Left ventricle myocardium inferior (tissue), 1 donor: Measurements from ENCODE around the gene PGS1. TPM values are rescaled to one million over a fixed set of nuclear protein-coding genes. Genes with fewer than 3 reads are reported as not detected.
A peak's percentile ranks its signal among the peaks of the same experiment; 100 is the strongest.

ENCODE experiments used
- DNase-seq: peaks from one replicate; pipeline ENCODE4 v3.0.0-alpha.2; 2020
- H3K27ac ChIP-seq: fragments of 200-600 bp; replicated peaks from 2 replicates; pipeline ENCODE4 v1.8.0; 2021
- H3K27me3 ChIP-seq: fragments of 200-600 bp; 2 replicates; pipeline ENCODE4 v1.8.0; 2021; ENCODE audit warnings: low read depth
- H3K36me3 ChIP-seq: fragments of 200-600 bp; 2 replicates; pipeline ENCODE4 v1.8.0; 2021
- H3K4me1 ChIP-seq: fragments of 200-600 bp; 2 replicates; pipeline ENCODE4 v1.8.0; 2021
- H3K4me3 ChIP-seq: fragments of 200-600 bp; 2 replicates; pipeline ENCODE4 v1.8.0; 2021; ENCODE audit warnings: mild to moderate bottlenecking, moderate library complexity
- H3K9me3 ChIP-seq: fragments of 200-600 bp; replicated peaks from 2 replicates; pipeline ENCODE4 v1.8.0; 2021
- intact Hi-C: fragments of 100-400 bp; cut with micrococcal nuclease; formaldehyde crosslinking; loops from one replicate; pipeline ENCODE4 v1.11.0; 2022
- total RNA-seq: library from RNA; stranded (reverse); fragmentation: NEBNext Ultra II Directional; extraction: Animal tissue kit (Norgen Biotek cat#: 25700); gene quantifications from one replicate; pipeline ENCODE4 v1.2.1, GENCODE V29; 2021
- TF ChIP-seq, protein P1 (sequence below): fragments of 200-600 bp; IDR thresholded peaks from 2 replicates; pipeline ENCODE4 v1.8.0; 2021; ENCODE audit warnings: antibody characterized with exemption, mild to moderate bottlenecking, borderline replicate concordance
- donor health status: DM: no; HTN: yes; CAD: no; lungs with severe emphysema.

PGS1 gene
- total RNA-seq, 1 donor from 2014 or later, result 17.1 TPM

DNA sequence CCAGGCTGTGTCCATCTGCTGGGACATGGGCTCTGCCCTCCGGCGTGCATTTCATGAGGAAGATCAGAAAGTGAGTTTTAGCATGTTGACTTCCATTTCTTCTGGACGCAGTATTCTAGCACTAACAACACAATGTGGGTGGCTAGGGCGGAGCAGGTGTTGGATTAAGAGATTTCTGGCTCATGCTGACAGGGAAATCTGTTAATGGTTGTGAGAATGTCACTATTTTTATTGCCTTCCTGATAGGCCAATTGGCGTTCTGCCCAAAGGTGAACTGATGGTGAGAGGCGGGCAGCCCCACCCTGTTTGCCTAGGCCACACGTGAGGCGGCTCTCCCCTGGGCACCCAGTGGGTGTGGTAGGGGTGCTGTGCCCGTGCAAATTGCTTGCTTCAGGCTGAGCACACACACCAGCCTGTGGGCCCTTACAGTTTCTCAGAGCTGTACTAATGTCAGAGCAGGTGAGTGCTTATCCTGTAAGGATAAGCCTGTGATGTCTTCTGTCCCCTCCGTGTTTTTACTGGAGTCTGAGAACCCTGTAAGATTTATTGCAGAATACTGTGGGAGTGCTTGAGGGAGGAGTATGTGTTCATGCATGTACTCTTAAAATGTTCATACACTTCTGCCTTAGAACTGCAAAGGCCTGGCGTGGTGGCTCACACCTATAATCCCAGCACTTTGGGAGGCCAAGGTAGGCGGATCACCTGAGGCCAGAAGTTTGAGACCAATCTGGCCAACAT is 30.9 kb downstream of the PGS1 start:
- Histone ChIP-seq H3K9me3 (no peaks in the 10 kb centered on the region), H3K27ac (peak overlapping the region; percentile 13), H3K27me3 (no peaks in the 10 kb centered on the region), H3K36me3 (peaks cover 22% of the 10 kb centered on the region), H3K4me1 (peaks cover 68% of the 10 kb centered on the region), H3K4me3 (no peak overlapping the region)
- DNase-seq, result no peak
- intact Hi-C loops, result no loop called here
- TF ChIP-seq, protein P1, sequence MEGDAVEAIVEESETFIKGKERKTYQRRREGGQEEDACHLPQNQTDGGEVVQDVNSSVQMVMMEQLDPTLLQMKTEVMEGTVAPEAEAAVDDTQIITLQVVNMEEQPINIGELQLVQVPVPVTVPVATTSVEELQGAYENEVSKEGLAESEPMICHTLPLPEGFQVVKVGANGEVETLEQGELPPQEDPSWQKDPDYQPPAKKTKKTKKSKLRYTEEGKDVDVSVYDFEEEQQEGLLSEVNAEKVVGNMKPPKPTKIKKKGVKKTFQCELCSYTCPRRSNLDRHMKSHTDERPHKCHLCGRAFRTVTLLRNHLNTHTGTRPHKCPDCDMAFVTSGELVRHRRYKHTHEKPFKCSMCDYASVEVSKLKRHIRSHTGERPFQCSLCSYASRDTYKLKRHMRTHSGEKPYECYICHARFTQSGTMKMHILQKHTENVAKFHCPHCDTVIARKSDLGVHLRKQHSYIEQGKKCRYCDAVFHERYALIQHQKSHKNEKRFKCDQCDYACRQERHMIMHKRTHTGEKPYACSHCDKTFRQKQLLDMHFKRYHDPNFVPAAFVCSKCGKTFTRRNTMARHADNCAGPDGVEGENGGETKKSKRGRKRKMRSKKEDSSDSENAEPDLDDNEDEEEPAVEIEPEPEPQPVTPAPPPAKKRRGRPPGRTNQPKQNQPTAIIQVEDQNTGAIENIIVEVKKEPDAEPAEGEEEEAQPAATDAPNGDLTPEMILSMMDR, result no peak

DNA sequence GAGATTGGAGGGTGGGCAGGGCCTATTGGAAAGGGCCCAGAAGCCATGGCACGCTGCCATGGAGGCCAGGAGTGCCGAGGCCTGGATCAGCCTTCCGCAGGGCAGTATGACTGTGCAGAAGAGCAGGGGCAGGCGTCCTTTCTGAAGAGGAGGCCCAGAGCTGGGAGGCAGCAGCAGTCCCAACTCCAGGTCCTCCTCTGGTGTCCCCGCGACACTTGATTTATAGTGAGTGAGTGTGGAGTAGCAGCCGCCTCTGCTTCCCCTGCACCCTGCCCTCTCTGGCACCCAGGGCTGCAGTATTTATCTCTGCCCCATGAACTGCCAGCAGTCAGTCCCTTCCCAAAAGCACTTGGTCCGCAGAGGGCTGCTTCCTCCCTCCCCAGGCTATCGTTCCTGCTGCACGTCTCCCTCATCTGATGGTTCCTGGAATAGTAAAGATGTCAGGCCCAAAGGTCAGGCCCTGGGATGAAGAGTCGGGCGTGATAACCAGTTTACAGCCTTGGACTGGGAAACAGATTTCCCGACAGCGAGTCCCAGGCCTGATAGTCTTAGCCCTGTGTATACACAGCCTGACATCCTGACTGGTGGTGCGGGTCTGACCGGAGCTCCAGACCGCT is 32.9 kb downstream of the PGS1 start:
- intact Hi-C loops, result no loop called here
- no peak for DNase-seq
- Histone ChIP-seq H3K27ac (peak overlapping the region; percentile 88), H3K27me3 (no peaks in the 10 kb centered on the region), H3K4me3 (no peak overlapping the region), H3K9me3 (no peaks in the 10 kb centered on the region), H3K4me1 (peaks cover 88% of the 10 kb centered on the region), H3K36me3 (peaks cover 7% of the 10 kb centered on the region)
- TF ChIP-seq, protein P1, result no peak

DNA sequence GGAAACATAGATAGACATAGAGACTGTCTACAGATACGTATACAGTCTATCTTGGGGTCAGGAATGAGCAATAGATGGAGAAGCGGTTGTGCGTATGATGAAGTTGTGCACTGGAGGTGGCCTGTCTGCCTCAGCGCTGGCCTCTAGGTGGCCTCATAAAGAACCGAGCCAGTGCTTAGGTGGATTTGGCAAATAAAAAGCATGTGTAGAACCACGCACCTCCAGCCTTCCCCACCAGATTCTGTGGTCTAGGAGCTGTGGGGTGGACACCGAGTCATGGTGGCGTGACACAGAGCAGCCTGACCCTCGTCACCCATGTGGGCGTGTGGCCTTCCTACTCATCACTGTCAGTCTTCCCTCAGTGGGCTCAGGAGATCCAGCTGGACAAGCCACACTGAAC is 34.0 kb downstream of the PGS1 start:
- H3K27me3 ChIP-seq, result no peaks in the 10 kb centered on the region
- peaks cover 5% of the 10 kb centered on the region for H3K36me3 ChIP-seq
- intact Hi-C loops, result no loop called here
- no peaks in the 10 kb centered on the region for H3K9me3 ChIP-seq
- TF ChIP-seq, protein P1, result peak; percentile 45
- H3K27ac ChIP-seq, result peak overlapping the region; percentile 88
- H3K4me3 ChIP-seq, result no peak overlapping the region
- peaks cover 97% of the 10 kb centered on the region for H3K4me1 ChIP-seq
- DNase-seq, result no peak

DNA sequence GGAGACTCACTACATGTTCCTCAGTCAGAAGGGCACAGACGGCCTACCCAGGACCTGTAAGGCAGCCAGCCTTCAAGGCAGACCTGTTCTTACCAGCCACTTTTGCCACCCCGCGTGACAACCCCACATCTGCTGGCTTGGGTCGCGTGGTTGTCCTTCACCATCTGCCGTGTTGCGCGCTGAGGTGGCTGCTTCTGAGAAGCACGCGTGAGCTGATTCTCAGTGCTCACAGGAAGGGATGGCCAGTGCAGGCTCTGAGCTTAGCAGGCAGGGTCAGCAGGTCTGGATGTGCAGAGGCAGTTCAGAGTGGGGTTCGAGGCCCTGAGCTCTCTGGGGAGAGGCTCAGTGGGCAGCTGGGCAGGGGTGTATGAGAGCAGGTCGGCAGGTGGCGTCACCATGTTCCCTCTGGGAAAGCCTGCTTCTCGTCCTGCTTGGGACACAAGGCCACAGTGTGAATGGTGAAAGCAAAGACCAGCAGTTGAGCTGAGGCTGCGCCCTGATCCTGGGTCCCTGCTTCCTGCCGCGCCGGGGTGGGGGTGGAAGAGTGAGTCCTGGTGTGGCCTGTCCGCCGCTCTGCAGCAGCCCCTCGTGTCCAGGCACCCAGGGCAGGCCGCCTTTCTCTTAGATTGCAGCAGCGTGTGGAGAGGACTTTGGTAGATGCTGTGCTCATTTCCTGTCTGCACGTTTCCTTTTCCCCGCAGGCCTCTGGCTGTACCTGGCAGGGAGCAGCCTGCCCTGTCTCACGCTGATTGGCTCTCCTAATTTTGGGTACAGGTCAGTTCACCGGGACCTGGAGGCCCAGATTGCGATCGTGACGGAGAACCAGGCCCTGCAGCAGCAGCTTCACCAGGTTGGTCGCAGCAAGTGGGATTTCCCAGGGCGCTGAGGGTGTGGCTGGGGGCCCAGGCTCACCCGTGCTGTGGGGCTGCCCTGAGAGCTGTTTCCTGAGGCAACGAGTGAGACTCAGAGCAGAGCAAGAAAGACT is 36.0 kb downstream of the PGS1 start:
- no peak overlapping the region for H3K4me3 ChIP-seq
- intact Hi-C loops, result no loop called here
- H3K36me3 ChIP-seq, result peaks cover 6% of the 10 kb centered on the region

More for the DNA sequence above, 36.0 kb downstream of the PGS1 start:
- Histone ChIP-seq H3K9me3 (no peaks in the 10 kb centered on the region), H3K27me3 (no peaks in the 10 kb centered on the region), H3K27ac (peak overlapping the region; percentile 88), H3K4me1 (peaks cover 93% of the 10 kb centered on the region)
- TF ChIP-seq, protein P1, result no peak
- no peak for DNase-seq
